Anterior cingulate cortex (tissue), 58 donors: ENCODE data around the gene CYP4A22.
"Not testable (repeated sequence)": the region's sequence is repeated elsewhere in the genome, so short reads cannot be mapped to it uniquely, and the experiment has no call there.

Experiments used
- DNase-seq, 58 donors: peaks; one replicate each; lab custom pipeline; 2025; lab: John Stamatoyannopoulos, UW

Gene CYP4A22

GRCh38 chr1:47184090-47184821, 47.0 kb downstream of the CYP4A22 start:
- DNase-seq, result no peak

GRCh38 chr1:47184822-47185677, 47.8 kb downstream of the CYP4A22 start:
- DNase-seq, result no peak

DNA sequence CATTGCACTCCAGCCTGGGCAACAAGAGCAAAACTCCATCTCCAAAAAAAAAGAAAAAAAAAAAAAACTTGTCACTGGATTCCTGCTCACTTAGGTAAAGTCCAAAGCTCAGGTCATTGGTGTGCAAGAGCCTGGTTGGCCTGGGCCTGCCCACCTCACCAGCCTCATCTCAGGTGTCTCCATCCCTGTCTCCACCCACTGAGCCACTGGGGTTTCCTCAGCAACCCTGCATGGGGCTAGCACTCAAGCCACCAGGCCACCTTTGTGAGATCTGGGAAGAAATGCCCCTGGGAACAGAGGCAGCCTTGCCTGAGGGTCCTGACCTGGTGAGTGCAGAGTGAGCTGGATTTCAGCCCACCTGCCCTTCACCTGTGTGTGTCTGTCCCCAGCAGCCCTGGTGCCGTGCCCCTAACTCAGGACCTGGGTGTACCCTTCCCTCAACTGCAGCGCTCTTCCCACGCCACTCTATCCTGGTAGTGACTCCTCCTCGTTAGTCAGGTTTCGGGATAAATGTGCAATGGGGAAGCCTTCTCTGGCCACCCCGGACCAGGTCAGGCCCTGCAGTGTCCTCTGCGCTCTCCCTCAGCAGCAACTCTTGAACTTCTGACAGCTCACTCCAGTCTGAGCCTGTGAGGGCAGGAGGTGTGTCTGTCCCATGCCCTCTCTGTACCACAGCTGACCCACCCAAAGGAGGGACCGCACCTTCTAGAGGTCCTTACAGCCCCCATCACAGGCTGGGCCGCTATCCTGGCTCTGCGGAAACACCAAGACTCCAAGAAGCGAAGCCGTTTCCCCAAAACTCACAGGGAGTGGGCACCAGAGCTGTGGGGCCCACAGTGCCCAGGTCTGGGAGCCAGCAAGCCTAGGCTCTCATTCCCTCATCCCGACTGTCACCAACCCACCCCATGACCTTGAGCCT, 49.3 kb downstream of the CYP4A22 start:
- no peak for DNase-seq

DNA sequence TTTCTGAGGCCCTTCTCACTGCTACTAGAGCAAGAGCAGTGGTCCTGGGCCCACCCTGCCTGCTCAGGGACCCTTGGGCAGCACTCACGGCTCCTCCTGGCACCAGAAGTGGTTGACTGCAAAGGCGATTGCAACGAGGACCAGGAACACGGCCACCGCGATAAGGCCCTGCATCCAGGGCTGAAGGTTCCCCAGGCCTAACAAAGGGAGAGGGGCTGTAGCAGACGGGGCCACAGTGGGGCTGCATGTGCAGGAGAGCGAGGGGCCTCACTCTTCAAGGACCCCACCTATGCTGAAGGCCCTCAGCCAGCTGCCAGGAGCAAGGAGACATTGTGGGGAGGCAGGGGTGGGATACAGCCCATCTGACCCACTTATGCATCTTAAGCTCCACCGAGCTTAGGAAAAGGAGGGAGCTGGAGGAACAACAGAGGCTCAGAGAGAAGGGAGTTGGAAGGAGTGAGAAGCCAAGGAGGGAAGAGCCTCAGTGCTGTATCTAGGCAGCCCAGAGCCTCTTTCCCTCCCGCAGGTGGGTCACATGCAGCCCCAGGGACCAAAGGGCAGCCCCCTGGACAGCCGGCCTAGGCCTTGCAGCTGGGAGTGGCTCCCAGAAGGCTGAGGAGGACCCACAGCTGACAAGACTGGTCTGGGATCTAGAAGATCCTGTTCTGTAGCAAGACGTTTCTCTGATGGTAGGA, 50.1 kb downstream of the CYP4A22 start:
- DNase-seq, result no peak

- no peak for DNase-seq
These were observed 50.6 kb downstream of the CYP4A22 start for GRCh38 chr1:47187926-47188250.

- no peak for DNase-seq
These were observed 51.8 kb downstream of the CYP4A22 start for GRCh38 chr1:47188791-47189785.

- DNase-seq, result peak in 17 of 58 donors; percentile 9 to 63 (median 20)
These were observed 52.7 kb downstream of the CYP4A22 start, which contains the start of gene PDZK1IP1 for GRCh38 chr1:47189844-47190508. PDZK1IP1 (minus strand) TSS chr1:47190036; CDS start chr1:47189932, 104 bp downstream.

DNA sequence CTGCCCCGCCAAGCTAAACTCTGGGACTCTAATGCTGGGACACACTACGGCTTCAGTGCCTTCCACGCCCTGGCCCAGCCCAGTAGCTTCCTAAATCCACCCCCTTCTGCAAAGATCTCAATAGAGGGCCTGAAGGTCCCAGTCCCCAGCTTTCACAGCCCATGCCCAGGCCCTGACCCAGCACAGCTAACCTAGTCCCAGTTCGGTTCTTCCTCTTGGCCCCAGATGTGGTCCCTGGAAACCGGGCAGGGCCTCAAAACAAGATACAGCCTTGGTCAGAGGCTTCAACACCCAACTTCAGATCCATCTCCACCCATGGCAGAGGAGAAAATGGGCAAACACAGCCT, 53.2 kb downstream of the CYP4A22 start:
- DNase-seq, result no peak

DNA sequence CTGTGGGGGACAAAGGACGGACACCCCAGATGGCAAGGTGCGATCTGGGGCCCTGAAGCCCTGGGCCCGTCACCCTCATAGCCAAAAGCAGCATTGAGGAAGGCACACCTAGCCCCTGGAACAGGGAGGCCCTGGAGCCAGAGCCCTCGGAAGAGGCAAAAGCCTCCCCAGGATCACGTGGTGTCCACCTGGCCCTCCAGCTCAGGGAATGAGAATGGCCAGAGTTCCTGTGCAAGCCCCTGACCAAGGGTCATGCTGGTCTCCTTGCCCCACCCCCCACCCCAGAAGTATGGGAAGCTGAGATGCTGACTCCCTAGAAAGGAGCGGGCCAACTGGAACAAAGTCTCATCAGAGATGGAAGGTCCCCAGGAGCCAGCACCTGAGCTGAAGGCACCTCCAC, 53.6 kb downstream of the CYP4A22 start:
- no peak for DNase-seq

DNA sequence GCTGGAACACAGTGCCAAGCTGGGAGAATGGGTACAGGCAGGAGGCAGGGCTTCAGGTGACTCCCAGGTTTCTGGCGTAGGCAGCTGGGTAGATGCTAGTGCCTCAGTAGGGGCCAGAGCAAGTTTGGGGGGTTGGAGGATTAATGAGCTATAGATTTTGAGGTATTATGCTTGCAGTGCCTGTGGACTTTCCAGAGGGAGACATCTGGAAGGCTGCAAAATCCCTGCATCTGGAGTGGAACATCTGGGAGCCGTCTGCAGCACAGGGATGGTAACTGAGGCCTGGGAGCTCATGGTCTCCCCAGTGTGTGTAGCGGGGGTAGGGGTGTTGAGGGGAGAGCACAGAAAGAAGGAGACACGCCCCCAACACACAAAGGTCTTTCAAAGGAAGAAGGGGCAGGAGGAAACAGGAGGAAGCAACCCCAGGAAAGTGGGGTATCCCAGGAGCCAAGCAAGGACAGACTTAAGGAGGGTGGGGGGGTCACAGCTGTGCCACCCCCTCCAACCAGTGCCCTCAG, 54.8 kb downstream of the CYP4A22 start:
- no peak for DNase-seq

GRCh38 chr1:47192458-47193384, 55.5 kb downstream of the CYP4A22 start:
- peak in 50 of 58 donors; percentile 9 to 79 (median 35) for DNase-seq

DNA sequence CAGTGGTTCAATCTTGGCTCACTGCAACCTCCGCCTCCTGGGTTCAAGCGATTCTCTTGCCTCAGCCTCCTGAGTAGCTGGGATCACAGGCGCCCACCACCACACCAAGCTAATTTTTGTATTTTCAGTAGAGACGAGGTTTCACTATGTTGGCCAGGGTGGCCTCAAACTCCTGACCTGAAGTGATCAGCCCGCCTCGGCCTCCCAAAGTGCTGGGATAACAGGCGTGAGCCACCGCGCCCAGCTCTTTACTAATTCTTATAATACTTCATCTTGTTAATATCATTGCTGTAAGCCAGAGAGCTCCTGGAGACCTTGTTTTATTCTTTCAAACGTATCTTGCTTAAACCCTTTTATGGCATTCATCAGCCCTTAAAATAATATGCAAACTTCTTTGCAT, 56.3 kb downstream of the CYP4A22 start:
- not testable (repeated sequence) for DNase-seq

GRCh38 chr1:47194311-47194710, 57.1 kb downstream of the CYP4A22 start:
- DNase-seq, result no peak

DNA sequence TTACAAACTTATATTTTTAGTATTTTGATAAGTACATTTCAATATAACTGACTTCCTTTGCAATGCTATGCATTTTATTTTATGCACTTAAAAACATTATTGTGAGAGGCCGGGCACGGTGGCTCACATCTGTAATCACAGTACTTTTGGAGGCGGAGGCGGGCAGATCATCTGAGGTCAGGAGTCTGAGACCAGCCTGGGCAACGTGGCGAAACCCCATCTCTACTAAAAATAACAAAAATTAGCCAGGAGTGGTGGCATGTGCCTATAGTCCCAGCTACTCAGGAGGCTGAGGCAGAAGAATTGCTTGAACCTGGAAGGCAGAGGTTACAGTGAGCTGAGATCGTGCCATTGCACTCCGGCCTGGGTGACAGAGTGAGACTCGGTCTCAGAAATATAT, 58.7 kb downstream of the CYP4A22 start:
- DNase-seq, result not testable (repeated sequence)

DNA sequence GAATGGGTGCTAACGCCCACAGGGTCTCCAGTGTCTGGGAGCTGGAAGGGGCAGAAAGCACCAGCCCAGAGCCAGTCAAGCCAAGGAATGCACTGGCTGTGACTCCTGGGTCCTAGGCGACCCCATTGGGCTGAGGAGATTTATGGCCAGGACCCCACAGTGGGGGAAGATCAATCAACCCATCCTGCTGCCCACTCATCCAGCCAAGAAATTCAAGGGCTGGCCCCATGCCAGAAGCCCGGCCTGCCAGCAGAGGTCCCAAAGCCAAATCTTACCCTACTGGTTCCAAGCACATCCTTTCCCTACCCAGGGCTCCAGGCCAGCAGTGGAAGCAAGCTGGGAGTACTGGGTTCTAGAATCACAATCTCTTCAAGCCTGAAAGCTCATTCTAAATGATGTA, 59.4 kb downstream of the CYP4A22 start:
- peak in 1 of 58 donors; percentile 35 for DNase-seq

DNA sequence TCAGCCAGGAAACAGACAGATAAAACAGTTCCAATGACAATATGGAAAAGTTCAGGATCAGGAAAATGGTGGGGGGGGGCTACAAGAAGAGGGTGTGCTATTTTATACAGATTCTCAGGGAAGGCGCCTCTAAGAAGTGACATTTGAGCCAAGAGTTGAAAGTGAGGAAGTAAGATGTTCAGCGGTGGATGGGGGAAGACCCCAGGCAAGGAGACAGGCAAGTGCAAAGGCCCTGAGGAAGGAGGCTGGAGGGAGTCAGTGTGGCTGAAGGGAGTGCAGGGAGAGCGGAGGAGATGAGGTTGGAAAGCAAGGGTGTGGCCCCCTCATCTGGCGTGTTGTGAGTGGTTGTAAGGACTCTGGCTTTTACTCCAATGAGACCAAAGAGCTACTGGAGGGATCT, 61.0 kb downstream of the CYP4A22 start:
- no peak for DNase-seq
